PFSK-1 (cell line): ENCODE results near the gene ANO9.

Experiments used
- FOXP2 ChIP-seq: optimal IDR thresholded peaks from 2 replicates; pipeline ENCODE3; 2011; ENCODE audit warnings: borderline replicate concordance, control low read depth, inconsistent platforms; ENCODE audit not compliant: insufficient read depth; ENCODE audit errors: extremely low read length, extremely low read depth
- POLR2AphosphoS5 ChIP-seq: IDR thresholded peaks from 2 replicates; pipeline ENCODE4 v1.6.1; 2012; ENCODE audit warnings: low read depth, mild to moderate bottlenecking, control low read depth, low read length, moderate library complexity
- SIN3A ChIP-seq: IDR thresholded peaks from 2 replicates; pipeline ENCODE4 v1.6.1; 2012; ENCODE audit warnings: mild to moderate bottlenecking, low read length, moderate library complexity, borderline replicate concordance; ENCODE audit not compliant: insufficient read depth
- TAF1 ChIP-seq: IDR thresholded peaks from 2 replicates; pipeline ENCODE4 v1.6.1; 2012; ENCODE audit warnings: low read length, control low read depth, borderline replicate concordance; ENCODE audit not compliant: insufficient read depth
- TF ChIP-seq, protein P1 (sequence below), 2 experiments: IDR thresholded peaks; 2 replicates each; pipeline versions ENCODE4 v1.6.1 to v1.8.0; 2011 to 2012; ENCODE audit warnings: low read depth in 2 of 2, low read length in 2 of 2, control low read depth in 1 of 2, inconsistent platforms in 1 of 2, mild to moderate bottlenecking in 1 of 2, moderate library complexity in 1 of 2; ENCODE audit not compliant: insufficient read depth in 1 of 2

DNA sequence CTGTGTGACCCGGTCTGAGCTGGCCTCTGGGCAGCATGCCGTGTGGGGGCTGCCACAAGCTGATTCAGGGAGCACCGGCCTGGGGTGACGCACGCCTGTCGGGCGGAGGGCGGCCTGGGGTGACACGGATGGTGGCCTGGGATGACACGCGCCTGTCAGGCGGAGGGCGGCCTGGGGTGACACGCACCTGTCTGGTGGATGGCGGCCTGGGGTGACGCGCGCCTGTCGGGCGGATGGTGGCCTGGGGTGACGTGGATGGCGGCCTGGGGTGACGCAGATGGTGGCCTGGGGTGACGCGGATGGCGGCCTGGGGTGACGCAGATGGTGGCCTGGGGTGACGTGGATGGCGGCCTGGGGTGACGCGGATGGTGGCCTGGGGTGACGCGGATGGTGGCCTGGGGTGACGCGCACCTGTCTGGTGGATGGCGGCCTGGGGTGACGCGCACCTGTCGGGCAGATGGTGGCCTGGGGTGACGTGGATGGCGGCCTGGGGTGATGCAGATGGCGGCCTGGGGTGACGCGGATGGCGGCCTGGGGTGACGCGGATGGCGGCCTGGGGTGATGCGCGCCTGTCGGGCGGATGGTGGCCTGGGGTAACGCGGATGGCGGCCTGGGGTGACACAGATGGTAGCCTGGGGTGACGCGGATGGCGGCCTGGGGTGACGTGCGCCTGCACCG, 29.8 kb upstream of the ANO9 start:
- TF ChIP-seq POLR2AphosphoS5 (no peak), SIN3A (no peak), TAF1 (no peak), FOXP2 (no peak)
- TF ChIP-seq, protein P1, sequence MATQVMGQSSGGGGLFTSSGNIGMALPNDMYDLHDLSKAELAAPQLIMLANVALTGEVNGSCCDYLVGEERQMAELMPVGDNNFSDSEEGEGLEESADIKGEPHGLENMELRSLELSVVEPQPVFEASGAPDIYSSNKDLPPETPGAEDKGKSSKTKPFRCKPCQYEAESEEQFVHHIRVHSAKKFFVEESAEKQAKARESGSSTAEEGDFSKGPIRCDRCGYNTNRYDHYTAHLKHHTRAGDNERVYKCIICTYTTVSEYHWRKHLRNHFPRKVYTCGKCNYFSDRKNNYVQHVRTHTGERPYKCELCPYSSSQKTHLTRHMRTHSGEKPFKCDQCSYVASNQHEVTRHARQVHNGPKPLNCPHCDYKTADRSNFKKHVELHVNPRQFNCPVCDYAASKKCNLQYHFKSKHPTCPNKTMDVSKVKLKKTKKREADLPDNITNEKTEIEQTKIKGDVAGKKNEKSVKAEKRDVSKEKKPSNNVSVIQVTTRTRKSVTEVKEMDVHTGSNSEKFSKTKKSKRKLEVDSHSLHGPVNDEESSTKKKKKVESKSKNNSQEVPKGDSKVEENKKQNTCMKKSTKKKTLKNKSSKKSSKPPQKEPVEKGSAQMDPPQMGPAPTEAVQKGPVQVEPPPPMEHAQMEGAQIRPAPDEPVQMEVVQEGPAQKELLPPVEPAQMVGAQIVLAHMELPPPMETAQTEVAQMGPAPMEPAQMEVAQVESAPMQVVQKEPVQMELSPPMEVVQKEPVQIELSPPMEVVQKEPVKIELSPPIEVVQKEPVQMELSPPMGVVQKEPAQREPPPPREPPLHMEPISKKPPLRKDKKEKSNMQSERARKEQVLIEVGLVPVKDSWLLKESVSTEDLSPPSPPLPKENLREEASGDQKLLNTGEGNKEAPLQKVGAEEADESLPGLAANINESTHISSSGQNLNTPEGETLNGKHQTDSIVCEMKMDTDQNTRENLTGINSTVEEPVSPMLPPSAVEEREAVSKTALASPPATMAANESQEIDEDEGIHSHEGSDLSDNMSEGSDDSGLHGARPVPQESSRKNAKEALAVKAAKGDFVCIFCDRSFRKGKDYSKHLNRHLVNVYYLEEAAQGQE (IDR thresholded peaks at IDR 0.05; ENCODE audit: insufficient read depth in 1 of 2, low read depth in 2 of 2, low read length in 2 of 2): no peak
